GM21723 (cell line): ENCODE data around the gene CBLN2.
A peak's percentile ranks its signal among the peaks of the same experiment; 100 is the strongest.

Experiments used
- ATAC-seq: cut with Tn5 transposase; IDR thresholded peaks from one replicate; pipeline ENCODE4 v1.9.1; 2021; ENCODE audit warnings: mild to moderate bottlenecking, moderate library complexity; ENCODE audit not compliant: unreplicated experiment

The CBLN2 gene

DNA sequence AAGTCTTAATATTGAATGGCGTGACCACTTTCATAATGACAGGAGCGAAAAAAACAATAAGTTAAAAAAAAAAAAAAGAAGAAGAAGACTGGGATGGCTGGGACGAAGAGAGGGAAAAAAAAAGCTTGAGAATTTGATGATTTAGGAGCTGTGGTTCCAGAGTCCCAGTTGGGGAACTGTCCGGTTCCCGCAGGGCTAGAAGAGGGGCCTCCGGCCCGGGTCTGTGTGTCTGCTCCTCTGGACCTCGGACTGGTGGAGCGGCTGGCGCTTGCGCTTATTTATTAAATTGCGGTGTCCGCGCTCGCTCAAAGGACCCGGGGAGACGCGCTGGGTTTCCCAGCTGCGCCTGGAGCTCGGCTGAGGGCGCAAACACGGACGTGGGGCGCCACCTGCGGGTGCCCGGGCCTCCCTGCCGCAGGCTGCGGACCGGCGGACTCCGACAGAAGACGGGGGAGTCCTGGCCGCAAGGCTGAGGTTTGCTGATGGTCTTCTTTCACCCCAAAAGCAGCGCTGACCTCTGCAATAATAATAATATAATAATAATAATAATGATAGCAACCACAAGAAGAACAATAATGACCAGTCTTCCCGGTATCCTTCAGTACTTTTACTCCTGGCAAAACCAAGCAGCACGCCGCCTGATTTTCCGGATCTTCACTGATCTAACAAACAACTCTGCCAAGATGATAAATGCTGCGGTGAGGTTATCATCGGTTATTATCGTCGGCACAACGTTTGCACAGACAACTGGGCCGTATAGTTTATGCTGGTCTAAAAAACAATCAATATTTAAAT is at the start of gene CBLN2:
Gene CBLN2 (minus strand): TSS at position 251 of the 795 bp plus-strand sequence. CDS start 2,182 bp downstream, outside the sequence.
- ATAC-seq = peak; percentile 92

DNA sequence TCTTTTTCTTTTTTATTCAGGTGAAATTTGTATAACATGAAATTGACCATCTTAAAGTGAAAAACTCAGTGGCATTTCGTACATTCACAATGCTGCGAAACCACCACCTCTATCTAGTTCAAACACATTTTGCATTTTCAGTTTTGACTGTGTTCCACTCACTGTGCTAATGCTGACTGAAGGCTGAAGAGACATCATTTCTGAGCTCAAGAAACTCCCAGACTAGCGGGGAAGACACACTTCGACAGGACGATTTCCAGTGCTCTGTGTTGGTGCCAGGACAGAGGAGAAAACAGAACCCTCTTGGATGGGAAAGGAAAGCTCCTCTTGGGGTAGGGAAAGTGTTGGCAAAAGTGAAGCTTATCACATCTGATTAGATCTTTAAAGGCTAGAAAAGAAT is 44.2 kb upstream of the CBLN2 start:
- ATAC-seq = no peak

DNA sequence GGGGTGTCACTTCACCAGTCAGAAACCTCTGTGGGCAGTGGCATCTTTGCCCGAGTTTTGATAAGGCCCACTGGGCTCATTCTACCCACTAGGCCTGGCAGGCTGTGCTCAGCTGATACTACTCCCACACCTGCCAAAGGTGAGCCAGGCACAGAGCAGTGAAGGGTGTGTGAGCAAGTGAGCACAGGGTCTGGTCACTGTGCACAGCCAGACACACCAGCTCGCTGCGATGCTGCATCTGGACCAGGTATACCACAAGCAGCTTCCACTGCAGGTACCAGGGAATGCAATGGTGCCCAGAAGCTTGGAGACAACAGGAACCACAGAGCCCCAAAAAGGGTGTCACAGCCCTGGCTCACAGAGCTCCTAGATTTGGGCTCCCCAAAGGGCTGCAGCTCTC is 40.6 kb upstream of the CBLN2 start:
- no peak for ATAC-seq

DNA sequence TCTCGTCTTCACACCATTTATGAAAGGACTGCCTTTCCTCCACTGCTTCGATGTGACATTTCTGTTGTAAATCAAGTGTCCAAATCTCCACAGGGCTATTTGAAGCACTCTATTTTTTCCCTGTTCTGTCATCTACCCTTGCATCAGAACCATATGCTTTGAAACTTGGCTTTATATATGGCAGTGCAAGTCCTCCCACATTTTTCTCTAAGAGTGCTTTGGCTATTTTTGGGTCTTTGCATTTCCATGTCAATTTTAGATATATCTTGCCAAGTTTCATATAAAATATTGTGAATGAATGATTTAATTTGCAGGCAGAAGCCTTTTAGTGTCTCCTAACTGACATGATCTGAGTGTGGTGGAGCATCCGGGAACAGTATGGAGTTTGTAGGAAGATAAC is 37.8 kb upstream of the CBLN2 start:
- ATAC-seq = no peak

DNA sequence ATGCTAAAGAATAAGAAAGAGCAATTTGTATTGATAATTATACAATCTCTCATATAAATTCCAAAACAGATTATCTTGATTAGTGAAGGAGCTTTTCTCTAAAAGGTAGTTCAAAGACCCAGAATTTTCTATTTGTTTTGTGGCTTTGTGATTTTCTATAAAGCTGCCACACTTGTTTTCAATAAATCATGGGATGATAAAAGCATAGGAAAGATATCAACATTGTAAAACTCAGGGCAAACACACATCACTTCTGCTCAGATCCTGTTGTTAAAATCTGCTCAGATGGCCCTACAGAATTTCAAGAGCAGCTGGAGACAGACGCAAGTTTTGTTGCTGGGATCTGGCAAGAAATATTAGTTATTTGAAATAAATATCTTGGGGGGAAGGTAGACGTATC is 28.8 kb upstream of the CBLN2 start:
- no peak for ATAC-seq

DNA sequence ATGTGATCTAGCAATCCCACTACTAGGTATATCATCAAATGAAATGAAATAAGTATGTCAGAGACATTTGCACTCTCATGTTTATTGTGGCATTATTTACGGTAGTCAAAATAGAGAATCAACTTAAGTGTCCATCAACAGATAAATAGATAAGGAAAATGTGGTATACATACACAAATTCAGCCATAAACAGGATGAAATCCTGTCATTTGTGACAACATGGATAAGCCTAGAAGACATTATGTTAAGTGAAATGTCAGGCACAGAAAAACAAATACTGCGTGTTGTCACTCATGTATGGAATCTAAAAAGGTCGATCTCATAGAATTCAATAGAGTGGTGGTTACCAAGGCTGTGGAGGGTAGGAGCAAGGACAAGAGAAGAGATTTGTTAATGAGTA is 22.1 kb upstream of the CBLN2 start:
- no peak for ATAC-seq

DNA sequence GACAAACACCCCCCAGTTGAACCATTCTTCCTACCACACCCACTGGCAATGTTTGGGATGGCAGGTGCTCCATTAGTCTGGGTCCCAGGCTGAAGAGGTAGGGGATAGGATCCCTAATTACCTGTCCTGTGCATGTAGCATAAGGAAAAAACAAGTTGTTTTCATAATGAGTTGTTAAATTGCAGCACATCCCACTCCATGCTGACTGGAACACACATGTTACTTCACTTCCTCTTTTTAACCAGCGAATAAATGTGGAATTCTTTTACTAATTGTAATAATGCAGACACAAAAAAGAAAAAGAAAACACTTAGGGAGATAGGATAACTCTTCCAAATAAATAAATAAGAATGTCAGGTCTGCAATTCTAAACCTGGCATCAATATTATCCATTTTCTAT is 11.8 kb upstream of the CBLN2 start:
- no peak for ATAC-seq

DNA sequence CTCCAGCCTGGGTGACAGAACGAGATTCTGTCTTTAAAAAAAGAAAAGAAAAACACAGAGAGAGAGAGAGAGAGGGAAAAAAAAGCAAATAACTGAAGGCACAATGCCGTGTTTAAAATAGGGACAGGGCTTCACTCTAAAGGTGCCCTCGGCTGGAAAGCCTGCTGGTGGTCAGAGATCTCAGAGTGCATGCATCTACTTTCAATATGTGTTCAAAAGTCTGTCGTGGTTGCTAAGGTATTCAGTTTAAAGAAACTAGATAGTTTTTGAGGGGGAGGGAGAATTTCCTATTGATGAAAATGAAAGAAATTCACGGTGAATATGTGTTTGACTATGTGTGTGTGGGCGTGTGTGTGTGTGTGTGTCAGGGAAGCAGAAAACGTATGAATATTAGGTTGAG is 11.0 kb upstream of the CBLN2 start:
- no peak for ATAC-seq

DNA sequence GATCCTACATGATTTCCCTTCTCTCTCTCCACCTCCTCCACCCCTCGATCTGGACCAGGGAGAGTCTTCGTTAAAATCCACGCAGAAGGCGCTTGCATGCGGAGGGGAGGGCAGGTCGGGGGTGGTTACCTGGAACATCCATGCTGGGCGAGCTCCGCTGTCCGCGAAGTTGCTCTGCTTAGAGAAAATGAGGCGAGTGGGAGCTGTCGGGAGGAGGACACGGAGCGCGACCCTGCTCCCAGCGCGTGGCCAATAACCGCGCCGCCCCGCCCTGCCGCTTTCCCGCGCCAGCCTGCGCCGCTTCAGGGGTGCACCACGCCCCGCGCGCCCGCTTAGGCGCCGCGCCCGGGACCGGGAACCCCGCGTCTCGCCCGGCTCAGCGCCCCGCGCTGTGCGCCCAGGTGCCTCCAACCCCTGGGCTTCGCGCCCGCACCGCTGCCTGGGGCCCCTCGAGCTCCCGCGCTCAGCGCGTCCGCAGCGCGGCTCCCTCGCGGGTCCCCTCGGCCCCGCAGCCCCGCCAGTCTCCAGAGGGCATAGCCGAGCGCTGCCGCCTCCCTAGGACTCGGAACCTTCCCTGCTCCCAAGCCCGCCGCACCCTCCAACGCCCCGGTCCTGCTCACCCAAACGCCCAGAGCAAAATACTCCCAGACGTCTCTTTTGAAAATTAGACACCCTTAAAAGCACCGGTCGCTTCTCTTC is 636 bp downstream of the CBLN2 start:
- no peak for ATAC-seq

DNA sequence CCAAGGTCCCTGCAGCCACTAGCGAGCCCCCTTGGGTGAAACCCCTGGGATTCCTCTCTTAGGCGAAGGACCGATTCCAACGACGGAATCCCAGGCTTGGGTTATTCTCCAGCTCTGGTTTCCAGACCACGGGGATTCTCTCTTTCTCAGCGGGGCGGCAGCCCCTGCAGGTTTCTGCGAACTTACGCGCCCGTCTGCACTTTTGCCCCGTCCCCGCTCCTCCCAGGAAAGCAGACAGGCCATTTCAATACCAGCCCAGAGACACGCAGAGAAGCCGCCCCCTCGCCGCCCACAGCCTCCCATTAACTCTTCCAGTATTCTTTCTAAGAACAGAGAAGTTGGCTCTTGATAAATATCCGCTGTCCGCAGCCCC is 1.2 kb downstream of the CBLN2 start:
- no peak for ATAC-seq

DNA sequence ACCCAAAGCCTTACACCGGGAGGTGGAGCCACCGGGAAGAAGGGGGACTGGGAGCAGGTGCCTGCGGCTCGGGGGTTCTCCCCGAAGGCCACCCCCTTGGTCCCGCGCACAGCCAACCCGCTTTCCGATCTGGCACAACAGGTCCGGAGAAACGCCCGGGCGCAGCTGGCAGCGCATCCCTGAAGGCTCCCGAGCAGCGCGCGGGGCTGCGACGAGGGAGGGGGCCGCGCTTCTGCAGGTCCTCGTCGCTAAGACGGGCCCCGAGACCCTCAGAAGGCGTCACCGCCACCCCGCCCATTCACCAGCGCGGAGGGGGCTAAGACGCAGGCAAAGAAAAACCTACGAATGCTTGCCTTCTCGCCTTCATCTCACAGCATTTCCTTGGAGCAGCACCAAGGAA is 1.8 kb downstream of the CBLN2 start:
- ATAC-seq = no peak

DNA sequence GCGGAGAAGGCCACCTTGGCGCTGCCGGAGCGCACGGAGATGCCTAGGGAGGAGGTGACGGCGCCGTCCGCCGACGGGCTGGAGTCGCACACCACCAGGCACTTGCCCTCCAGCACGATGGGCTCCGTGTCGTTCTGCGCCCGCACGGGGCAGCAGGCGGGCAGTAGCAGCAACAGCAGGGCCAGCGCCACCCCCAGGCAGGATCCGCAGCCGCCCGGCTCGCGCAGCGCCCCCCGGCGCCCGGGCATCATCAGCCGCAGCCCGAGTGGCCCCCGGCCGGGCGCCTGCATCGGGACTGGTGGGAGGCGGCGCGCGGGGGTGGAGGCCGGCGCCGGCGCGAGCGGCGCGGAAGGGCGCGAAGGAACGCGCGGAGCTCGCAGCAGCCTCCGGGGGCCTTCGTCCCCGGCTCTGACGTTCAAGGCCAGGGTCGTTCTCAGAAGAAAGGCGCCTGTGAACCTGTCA is 2.2 kb downstream of the CBLN2 start:
- ATAC-seq = no peak

DNA sequence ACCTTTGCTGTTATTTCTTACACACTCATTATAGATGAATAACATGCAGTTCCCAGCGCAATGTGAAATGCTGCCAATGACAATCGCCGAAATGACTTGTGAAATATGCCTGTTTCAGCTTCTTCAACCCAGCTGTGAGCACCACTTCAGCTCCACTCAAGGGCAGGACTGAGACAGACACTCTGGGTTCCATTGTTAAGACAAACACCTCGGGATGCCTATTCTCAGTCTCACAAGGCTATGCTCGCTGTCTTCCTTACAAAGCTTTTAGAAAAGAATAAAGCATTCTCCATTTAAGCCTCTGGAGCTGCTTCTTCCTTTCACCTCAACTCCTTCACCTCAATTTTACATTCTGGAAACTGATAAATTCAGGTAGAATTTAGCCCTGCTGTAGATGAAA is 4.2 kb downstream of the CBLN2 start:
- no peak for ATAC-seq

DNA sequence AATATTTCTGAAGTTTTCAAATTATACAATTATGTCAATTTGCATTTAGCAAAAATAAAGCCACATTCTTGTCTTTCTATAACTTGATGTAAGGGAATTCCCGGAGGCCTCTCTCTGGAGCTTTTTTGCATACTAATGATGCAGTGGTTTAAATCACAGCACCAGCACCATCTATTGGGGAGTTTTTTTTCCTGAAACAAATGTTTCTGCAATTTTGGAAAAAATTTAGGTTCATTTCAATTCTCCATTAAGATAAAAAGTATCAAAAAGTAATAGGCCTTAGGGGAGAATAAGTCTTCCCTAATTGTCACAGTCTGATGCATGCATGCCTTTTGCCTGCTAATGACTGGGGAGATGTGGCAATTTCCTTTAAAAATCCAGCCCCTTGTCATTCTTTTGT is 13.5 kb downstream of the CBLN2 start:
- no peak for ATAC-seq

DNA sequence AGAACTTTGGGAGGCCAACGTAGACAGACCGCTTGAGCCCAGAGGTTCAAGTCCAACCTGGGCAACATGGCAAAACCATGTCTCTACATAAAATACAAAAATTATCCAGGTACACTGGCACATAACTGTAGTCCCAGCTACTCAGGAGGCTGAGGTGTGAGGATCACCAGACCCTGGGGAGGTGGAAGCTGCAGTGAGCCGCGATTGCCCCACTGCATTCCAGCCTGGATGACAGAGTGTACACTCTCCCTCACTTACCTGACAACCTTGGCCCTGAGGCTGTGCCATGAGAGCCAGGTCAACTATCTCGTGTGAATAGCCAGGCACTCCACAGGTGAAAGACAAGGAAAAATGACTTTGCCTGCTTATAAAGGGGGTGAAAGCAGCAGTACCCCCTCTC is 39.3 kb downstream of the CBLN2 start:
- no peak for ATAC-seq

DNA sequence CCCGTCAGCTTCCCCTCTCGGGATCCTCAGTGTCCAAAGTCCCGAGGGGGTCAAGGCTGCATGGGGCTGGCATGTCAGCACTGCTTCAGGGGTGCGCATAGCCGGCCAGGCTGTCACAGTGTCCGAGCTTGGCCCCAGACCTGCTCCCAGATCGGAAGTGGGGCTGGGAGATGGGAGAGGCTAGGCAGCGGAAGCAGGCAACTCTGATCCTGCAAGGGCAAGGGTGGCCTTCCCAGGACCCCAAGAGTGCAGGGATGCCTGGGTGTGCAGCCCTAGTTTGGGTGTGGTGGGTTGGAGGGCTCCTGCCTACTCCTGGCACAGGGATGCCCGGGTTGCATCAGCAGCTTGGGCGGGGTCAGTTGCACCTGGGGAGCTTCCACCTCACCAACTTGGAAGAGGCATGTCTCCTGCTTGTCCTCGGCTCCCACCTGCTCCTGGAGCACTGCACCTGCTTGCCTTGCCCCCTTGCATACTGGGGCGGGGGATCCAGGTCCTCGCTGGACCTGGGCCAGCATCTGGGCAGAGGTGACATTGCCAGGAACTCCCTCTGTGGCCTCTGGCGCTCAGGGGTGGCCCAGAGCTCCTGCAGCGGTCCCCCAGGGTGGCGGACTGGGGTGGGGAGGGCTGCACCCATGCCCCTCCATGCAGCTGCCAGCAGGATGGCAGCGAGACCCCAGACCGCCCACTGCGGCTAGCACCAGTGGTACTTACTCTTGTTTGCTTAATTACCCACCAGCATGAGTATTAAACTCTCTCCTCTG is 41.3 kb downstream of the CBLN2 start:
- no peak for ATAC-seq

DNA sequence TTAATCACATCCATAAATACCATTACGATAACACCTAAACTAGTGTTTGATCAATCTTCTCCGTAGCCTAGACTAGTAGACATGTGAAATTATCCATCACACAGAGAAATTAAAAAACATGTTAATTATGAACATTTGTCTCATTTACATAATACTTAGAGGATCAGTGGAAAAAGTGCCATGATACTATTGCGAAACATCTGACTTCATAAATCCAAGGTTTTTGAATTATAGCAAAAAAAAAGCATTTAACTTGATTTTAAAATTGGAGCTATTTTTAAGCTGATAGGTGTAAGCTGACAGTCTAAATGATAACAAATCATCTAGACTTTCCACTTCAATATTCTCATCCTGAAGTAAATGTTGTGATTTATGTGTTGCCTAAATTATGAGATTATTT is 51.6 kb downstream of the CBLN2 start:
- ATAC-seq = no peak
